ENCODE data around the gene ZFYVE28.
A peak's percentile ranks its signal among the peaks of the same experiment; 100 is the strongest.

- TF ChIP-seq CTCF (IDR thresholded peaks at IDR 0.05) = peak; percentile 76
- TF ChIP-seq EZH2 (IDR thresholded peaks at IDR 0.05; ENCODE audit: borderline replicate concordance, insufficient read depth, low read depth, low read length, poor library complexity, severe bottlenecking) = no peak
Observed at GRCh38 chr4:2281575-2282343, 136.7 kb downstream of the ZFYVE28 start.

Measured in B cell (primary cell).